ENCODE measurements around the gene ACACA. TPM values are rescaled to one million over a fixed set of nuclear protein-coding genes. Genes with fewer than 3 reads are reported as not detected.

The ACACA gene
- total RNA-seq, 4 donors from 2014 or later, result 30.6 to 102 (median 50.5) TPM

DNA sequence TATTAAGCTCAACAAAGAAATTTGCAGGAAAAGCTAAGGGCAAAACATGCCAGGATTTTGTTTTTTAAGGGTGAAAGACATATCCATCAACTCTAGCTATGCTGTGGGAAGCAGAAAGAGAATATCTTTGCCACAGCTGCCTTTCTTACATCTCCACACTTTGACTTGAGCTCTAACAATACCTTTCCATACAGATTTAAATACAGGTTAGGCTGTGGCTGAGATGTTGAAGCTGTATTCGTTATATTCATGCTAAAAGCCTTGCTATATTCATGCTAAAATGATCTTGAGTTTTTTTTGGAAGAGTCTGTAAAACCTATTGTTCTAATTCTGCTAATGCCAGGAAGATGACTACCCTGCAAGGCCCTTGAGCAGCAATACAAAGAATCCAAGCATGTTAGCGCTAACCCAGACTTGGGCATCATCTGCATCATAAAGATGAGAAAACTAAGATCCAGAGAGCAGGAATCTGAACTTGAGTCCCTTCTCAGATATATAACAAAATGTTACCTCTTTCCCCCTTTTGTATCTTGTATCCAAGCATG is 235.7 kb downstream of the ACACA start:
- TF ChIP-seq CTCF (IDR thresholded peaks at IDR 0.05; ENCODE audit: low read depth), result no peak

DNA sequence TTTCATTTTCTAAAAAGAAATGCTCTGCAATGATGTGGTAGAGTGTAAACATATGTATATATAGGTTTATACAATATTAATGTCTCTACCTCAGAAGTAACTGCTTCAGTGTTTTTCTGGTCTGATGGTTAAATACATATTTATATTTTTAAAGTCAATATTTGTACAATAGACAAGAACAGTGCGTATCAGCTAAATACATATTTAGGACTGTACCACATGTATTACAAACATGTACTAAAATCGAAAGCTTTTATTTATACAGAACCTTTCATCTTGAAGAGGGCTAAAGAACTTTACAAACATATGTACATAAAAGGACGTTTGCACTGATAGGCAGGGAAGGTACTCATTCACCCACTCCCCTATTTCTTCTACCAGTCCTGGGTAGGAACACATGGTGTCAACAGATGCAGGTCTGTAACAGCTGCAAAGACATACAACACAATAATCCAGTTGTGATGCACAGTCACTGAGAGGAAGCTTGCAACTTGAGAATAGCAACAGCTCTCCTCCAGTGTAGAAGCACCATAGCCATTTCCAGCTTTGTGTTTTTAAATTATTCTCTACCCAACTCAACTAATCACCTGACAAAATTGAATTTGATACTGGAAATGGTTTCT is 237.8 kb downstream of the ACACA start:
- no peak for TF ChIP-seq CTCF (IDR thresholded peaks at IDR 0.05; ENCODE audit: low read depth)

GRCh38 chr17:37167756-37168155 is 238.9 kb downstream of the ACACA start:
- no peak for TF ChIP-seq CTCF (IDR thresholded peaks at IDR 0.05; ENCODE audit: low read depth)

GRCh38 chr17:37164057-37164456 is 242.6 kb downstream of the ACACA start:
- TF ChIP-seq CTCF (IDR thresholded peaks at IDR 0.05; ENCODE audit: low read depth), result no peak

- no peak for TF ChIP-seq CTCF (IDR thresholded peaks at IDR 0.05; ENCODE audit: low read depth)
These were observed 243.8 kb downstream of the ACACA start for GRCh38 chr17:37162800-37163199.

GRCh38 chr17:37160944-37161343 is 245.7 kb downstream of the ACACA start:
- TF ChIP-seq CTCF (IDR thresholded peaks at IDR 0.05; ENCODE audit: low read depth), result no peak

DNA sequence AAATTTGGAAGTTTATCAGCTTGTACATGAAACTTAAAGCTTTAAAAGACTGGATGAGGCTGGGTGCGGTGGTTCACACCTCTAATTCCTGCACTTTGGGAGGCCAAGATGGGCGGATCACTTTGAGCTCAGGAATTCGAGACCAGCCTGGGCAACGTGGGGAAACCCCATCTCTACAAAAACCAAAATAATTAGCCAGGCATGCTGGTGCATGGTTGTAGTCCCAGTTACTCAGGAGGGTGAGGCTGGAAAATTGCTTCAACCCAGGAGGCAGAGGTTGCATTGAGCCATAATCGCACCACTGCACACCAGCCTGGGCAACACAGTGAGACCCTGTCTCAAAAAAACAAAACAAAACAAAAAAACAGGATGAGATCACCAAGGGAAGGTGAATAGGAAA is 248.3 kb downstream of the ACACA start:
- TF ChIP-seq CTCF (IDR thresholded peaks at IDR 0.05; ENCODE audit: low read depth), result no peak

Measured in subcutaneous adipose tissue (tissue), 4 donors.